MCF 10A (cell line): ENCODE results near the gene GCC1. TPM values are rescaled to one million over a fixed set of nuclear protein-coding genes. Genes with fewer than 3 reads are reported as not detected.

Experiments
- BruUV-seq: library from RNA; stranded (reverse); fragments of 400-500 nt; replicated peaks from 2 replicates; lab custom pipeline; 2021; lab: Mats Ljungman, UMichigan
- CTCF ChIA-PET: fragments of 300-600 bp; sonication (Branson Sonifier 250); formaldehyde crosslinking; extraction: SDS; loops from one replicate; lab custom pipeline; 2021; ENCODE audit warnings: antibody characterized with exemption, inconsistent platforms; lab: Yijun Ruan, JAX
- POLR2A ChIA-PET: fragments of 300-600, 350-650 bp; sonication (Branson Sonifier 250); formaldehyde crosslinking; extraction: SDS; loops from one replicate; lab custom pipeline; 2020; ENCODE audit warnings: antibody characterized with exemption, inconsistent platforms; lab: Yijun Ruan, JAX
- DNase-seq: peaks from one replicate; pipeline ENCODE4 v3.0.0-alpha.2; 2018; ENCODE audit not compliant: unreplicated experiment
- H3K27ac Mint-ChIP-seq: one replicate; pipeline ENCODE4 v1.8.0; 2022; ENCODE audit warnings: mild to moderate bottlenecking, low read depth, mixed read lengths; ENCODE audit not compliant: unreplicated experiment
- H3K27me3 Mint-ChIP-seq: one replicate; pipeline ENCODE4 v1.8.0; 2022; ENCODE audit warnings: mixed read lengths; ENCODE audit not compliant: insufficient read depth, unreplicated experiment
- H3K36me3 Mint-ChIP-seq: one replicate; pipeline ENCODE4 v1.8.0; 2022; ENCODE audit warnings: mild to moderate bottlenecking, moderate library complexity, mixed read lengths; ENCODE audit not compliant: insufficient read depth, unreplicated experiment
- H3K4me1 Mint-ChIP-seq: one replicate; pipeline ENCODE4 v1.8.0; 2022; ENCODE audit warnings: mixed read lengths; ENCODE audit not compliant: insufficient read depth, unreplicated experiment
- H3K4me3 Mint-ChIP-seq: one replicate; pipeline ENCODE4 v1.8.0; 2022; ENCODE audit warnings: mild to moderate bottlenecking, moderate library complexity, mixed read lengths; ENCODE audit not compliant: unreplicated experiment
- H3K9me3 Mint-ChIP-seq: one replicate; pipeline ENCODE4 v1.8.0; 2022; ENCODE audit warnings: mixed read lengths; ENCODE audit not compliant: unreplicated experiment
- intact Hi-C: fragments of 100-400 bp; cut with micrococcal nuclease; formaldehyde crosslinking; loops from 2 replicates; pipeline ENCODE4 v1.14.1; 2022
- total RNA-seq: library from RNA; stranded (reverse); gene quantifications from 2 replicates; pipeline ENCODE4 v1.2.3, GENCODE V29; 2022
- TF ChIP-seq, protein P1 (sequence below): fragments of 200-600 bp; IDR thresholded peaks from one replicate; pipeline ENCODE4 v1.8.0; 2022; ENCODE audit warnings: antibody characterized with exemption, mild to moderate bottlenecking; ENCODE audit not compliant: unreplicated experiment

The GCC1 gene
- total RNA-seq, 1 experiment from 2014 or later: 27.7 TPM

DNA sequence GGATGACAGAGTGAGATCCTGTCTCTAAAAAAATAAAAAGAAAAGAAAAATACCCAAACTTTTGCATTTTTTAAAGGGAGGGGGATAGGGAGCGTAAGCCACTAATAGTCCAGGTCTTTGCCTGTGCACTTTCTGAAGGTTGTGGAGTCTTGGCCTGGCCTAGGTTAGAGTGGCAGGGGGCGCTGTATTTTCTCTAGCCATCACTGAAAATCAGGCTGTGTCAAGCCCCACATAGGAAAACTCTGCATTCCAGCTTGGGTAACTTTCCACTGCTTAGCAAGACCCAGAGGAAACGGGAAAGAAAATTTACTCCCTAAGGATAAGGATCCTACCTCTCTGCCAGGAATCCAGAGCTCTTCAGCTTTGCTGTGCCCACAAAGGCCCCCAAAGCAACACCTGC is 43.0 kb upstream of the GCC1 start:
- ChIA-PET POLR2A (no interaction called here), CTCF (interaction anchor here (0.6 kb wide), 1 partner anchor 31 kb away, joined by 4 read pairs; no protein-coding TSS in a partner anchor)
- TF ChIP-seq, protein P1, sequence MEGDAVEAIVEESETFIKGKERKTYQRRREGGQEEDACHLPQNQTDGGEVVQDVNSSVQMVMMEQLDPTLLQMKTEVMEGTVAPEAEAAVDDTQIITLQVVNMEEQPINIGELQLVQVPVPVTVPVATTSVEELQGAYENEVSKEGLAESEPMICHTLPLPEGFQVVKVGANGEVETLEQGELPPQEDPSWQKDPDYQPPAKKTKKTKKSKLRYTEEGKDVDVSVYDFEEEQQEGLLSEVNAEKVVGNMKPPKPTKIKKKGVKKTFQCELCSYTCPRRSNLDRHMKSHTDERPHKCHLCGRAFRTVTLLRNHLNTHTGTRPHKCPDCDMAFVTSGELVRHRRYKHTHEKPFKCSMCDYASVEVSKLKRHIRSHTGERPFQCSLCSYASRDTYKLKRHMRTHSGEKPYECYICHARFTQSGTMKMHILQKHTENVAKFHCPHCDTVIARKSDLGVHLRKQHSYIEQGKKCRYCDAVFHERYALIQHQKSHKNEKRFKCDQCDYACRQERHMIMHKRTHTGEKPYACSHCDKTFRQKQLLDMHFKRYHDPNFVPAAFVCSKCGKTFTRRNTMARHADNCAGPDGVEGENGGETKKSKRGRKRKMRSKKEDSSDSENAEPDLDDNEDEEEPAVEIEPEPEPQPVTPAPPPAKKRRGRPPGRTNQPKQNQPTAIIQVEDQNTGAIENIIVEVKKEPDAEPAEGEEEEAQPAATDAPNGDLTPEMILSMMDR: no peak
- no peaks in the 10 kb centered on the region for H3K9me3 Mint-ChIP-seq
- BruUV-seq: no TSS peak
- no peaks in the 10 kb centered on the region for H3K36me3 Mint-ChIP-seq
- H3K27me3 Mint-ChIP-seq: peaks cover 31% of the 10 kb centered on the region
- intact Hi-C loops: no loop called here
- H3K27ac Mint-ChIP-seq: no peak overlapping the region
- H3K4me1 Mint-ChIP-seq: no peaks in the 10 kb centered on the region
- H3K4me3 Mint-ChIP-seq: no peak overlapping the region
- DNase-seq: no peak

DNA sequence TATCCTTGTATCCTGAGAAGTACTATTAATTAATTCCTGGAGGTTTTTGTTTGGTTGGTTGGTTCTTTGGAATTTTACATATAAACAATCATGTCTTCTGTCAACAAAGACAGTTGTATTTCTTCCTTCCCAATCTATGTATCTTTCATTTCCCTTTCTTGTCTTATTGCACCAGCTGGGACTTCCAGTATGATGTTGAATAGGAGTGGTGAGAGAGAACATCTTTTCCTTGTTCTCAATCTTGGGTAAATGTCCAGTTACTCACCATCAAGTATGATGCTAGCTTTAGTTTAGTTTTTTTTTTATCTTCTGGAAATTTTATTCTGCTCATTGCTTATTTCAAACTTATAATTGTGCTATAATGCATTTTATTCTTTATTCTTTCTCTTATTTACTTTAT is 39.9 kb upstream of the GCC1 start:
- intact Hi-C loops: no loop called here
- ChIA-PET POLR2A (interaction anchor here (0.8 kb wide), 1 partner anchor 80 kb away, joined by 3 read pairs; no protein-coding TSS in a partner anchor), CTCF (interaction anchor here (0.6 kb wide), 2 partner anchors 112 to 231 kb away, joined by 3 read pairs; no protein-coding TSS in a partner anchor)
- H3K27ac Mint-ChIP-seq: no peak overlapping the region
- H3K36me3 Mint-ChIP-seq: no peaks in the 10 kb centered on the region
- TF ChIP-seq, protein P1: no peak
- peaks cover 62% of the 10 kb centered on the region for H3K27me3 Mint-ChIP-seq
- no peaks in the 10 kb centered on the region for H3K9me3 Mint-ChIP-seq
- BruUV-seq: no TSS peak
- no peak for DNase-seq
- no peak overlapping the region for H3K4me3 Mint-ChIP-seq
- no peaks in the 10 kb centered on the region for H3K4me1 Mint-ChIP-seq

- H3K9me3 Mint-ChIP-seq: no peaks in the 10 kb centered on the region
- peaks cover 96% of the 10 kb centered on the region for H3K27me3 Mint-ChIP-seq
- TF ChIP-seq, protein P1: no peak
- no peaks in the 10 kb centered on the region for H3K4me1 Mint-ChIP-seq
- no TSS peak for BruUV-seq
- H3K27ac Mint-ChIP-seq: no peak overlapping the region
- ChIA-PET POLR2A (no interaction called here), CTCF (interaction anchor here (0.6 to 0.8 kb wide), 3 partner anchors 31 to 370 kb away, joined by 3 to 7 read pairs (median 6); no protein-coding TSS in a partner anchor)
- no peak overlapping the region for H3K4me3 Mint-ChIP-seq
- intact Hi-C loops: no loop called here
- no peak for DNase-seq
- H3K36me3 Mint-ChIP-seq: no peaks in the 10 kb centered on the region
These were observed 35.2 kb upstream of the GCC1 start for GRCh38 chr7:127620406-127621233.

GRCh38 chr7:127619681-127620405 is 34.4 kb upstream of the GCC1 start:
- intact Hi-C loops: no loop called here
- no peaks in the 10 kb centered on the region for H3K4me1 Mint-ChIP-seq
- ChIA-PET POLR2A (no interaction called here), CTCF (interaction anchor here (0.7 kb wide), 1 partner anchor 369 kb away, joined by 3 read pairs; no protein-coding TSS in a partner anchor)
- DNase-seq: no peak
- TF ChIP-seq, protein P1: no peak
- peaks cover 100% of the 10 kb centered on the region for H3K27me3 Mint-ChIP-seq
- no TSS peak for BruUV-seq
- H3K4me3 Mint-ChIP-seq: no peak overlapping the region
- no peaks in the 10 kb centered on the region for H3K36me3 Mint-ChIP-seq
- H3K9me3 Mint-ChIP-seq: no peaks in the 10 kb centered on the region
- no peak overlapping the region for H3K27ac Mint-ChIP-seq
